Measurements from ENCODE around the gene GNA12. TPM values are rescaled to one million over a fixed set of nuclear protein-coding genes. Genes with fewer than 3 reads are reported as not detected.

GNA12 gene
- total and polyA plus RNA-seq, 9 of the 15 experiments (the other 6 are each of a cell fraction or from before 2014, with no cell fraction given): 0.65 to 32.7 (median 9.6) TPM

- TF ChIP-seq POLR3A (IDR thresholded peaks at IDR 0.05; ENCODE audit: borderline replicate concordance, extremely low read depth, insufficient read depth, insufficient read length) (no peak), HDAC8 (tag; IDR thresholded peaks at IDR 0.05) (no peak), NFIX (CRISPR knock-in tag; IDR thresholded peaks at IDR 0.05; ENCODE audit: low read depth) (no peak), CBFA2T2 (conservative IDR thresholded peaks at IDR 0.05) (no peak), IRF9 (tag; IDR thresholded peaks at IDR 0.05) (0 out of 2 replicates have a peak, but pooled peaks have one; percentile 4), MLLT1 (IDR thresholded peaks at IDR 0.05) (0 out of 4 replicates have a peak, but pooled peaks of 1 of the 2 experiments have one; percentile 64), HDAC1 (IDR thresholded peaks at IDR 0.05) (peak in 1 of 2 experiments; percentile 51; a peak in 1 of 4 replicates), MXD1 (CRISPR knock-in tag; IDR thresholded peaks at IDR 0.05; ENCODE audit: borderline replicate concordance, poor library complexity, severe bottlenecking) (no peak), ARID3A (IDR thresholded peaks at IDR 0.05; ENCODE audit: borderline replicate concordance, low read depth, low read length) (no peak), EHMT2 (IDR thresholded peaks at IDR 0.05) (peak; percentile 33; the same call in 1 of the 2 replicates)
Observed at GRCh38 chr7:2849941-2850766, 6.0 kb upstream of the GNA12 start (continued).

All from K562 (cell line).